ENCODE data around the gene TXLNG. TPM values are rescaled to one million over a fixed set of nuclear protein-coding genes. Genes with fewer than 3 reads are reported as not detected.

Gene TXLNG
- total RNA-seq, 1 experiment from 2014 or later: 10.2 TPM

DNA sequence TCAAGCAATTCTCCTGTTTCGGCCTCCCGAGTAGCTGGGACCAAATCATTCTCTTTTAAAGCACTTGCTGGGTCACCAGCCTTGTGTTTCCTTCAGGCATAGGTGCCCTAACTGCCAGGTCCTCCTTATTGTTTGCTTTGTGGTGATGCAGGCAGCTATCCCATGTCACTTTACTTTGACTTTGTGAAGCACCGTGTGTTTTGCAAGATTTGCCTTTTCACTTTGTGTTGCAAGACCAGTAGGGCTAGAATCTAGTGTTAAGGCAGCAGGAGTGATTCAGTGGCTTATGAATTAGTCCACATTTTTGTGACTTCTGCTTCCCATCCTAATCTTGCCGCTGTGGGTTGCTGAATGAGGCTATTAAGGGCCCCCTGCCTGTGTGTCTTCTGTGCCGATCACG lies 46.7 kb upstream of the TXLNG start:
- H3K27me3 ChIP-seq (ENCODE audit: control insufficient read depth, insufficient read depth, low read length): no peaks in the 10 kb centered on the region
- DNase-seq (ENCODE audit: low read depth, low spot score) (no peak), ATAC-seq (no peak)
- intact Hi-C loops (cut with micrococcal nuclease; ENCODE audit: unreplicated experiment): no loop called here
- no peak for TF ChIP-seq SIN3A (IDR thresholded peaks at IDR 0.05; ENCODE audit: borderline replicate concordance, insufficient read depth, low read depth, low read length)
- TF ChIP-seq, protein P1, sequence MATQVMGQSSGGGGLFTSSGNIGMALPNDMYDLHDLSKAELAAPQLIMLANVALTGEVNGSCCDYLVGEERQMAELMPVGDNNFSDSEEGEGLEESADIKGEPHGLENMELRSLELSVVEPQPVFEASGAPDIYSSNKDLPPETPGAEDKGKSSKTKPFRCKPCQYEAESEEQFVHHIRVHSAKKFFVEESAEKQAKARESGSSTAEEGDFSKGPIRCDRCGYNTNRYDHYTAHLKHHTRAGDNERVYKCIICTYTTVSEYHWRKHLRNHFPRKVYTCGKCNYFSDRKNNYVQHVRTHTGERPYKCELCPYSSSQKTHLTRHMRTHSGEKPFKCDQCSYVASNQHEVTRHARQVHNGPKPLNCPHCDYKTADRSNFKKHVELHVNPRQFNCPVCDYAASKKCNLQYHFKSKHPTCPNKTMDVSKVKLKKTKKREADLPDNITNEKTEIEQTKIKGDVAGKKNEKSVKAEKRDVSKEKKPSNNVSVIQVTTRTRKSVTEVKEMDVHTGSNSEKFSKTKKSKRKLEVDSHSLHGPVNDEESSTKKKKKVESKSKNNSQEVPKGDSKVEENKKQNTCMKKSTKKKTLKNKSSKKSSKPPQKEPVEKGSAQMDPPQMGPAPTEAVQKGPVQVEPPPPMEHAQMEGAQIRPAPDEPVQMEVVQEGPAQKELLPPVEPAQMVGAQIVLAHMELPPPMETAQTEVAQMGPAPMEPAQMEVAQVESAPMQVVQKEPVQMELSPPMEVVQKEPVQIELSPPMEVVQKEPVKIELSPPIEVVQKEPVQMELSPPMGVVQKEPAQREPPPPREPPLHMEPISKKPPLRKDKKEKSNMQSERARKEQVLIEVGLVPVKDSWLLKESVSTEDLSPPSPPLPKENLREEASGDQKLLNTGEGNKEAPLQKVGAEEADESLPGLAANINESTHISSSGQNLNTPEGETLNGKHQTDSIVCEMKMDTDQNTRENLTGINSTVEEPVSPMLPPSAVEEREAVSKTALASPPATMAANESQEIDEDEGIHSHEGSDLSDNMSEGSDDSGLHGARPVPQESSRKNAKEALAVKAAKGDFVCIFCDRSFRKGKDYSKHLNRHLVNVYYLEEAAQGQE (IDR thresholded peaks at IDR 0.05; ENCODE audit: insufficient read depth in 1 of 2, low read depth in 2 of 2, low read length in 1 of 2): no peak
- no peak for TF ChIP-seq TCF7L2 (IDR thresholded peaks at IDR 0.05; ENCODE audit: low read depth, low read length)
- TF ChIP-seq, protein P2, sequence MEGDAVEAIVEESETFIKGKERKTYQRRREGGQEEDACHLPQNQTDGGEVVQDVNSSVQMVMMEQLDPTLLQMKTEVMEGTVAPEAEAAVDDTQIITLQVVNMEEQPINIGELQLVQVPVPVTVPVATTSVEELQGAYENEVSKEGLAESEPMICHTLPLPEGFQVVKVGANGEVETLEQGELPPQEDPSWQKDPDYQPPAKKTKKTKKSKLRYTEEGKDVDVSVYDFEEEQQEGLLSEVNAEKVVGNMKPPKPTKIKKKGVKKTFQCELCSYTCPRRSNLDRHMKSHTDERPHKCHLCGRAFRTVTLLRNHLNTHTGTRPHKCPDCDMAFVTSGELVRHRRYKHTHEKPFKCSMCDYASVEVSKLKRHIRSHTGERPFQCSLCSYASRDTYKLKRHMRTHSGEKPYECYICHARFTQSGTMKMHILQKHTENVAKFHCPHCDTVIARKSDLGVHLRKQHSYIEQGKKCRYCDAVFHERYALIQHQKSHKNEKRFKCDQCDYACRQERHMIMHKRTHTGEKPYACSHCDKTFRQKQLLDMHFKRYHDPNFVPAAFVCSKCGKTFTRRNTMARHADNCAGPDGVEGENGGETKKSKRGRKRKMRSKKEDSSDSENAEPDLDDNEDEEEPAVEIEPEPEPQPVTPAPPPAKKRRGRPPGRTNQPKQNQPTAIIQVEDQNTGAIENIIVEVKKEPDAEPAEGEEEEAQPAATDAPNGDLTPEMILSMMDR (IDR thresholded peaks at IDR 0.05): no peak
- TF ChIP-seq POLR2AphosphoS5 (IDR thresholded peaks at IDR 0.05; ENCODE audit: low read depth, low read length): no peak
- H3K4me1 ChIP-seq (ENCODE audit: control insufficient read depth, insufficient read depth, low read length): no peaks in the 10 kb centered on the region
- in situ Hi-C loops (cut with HindIII; ENCODE audit: low pct_unique_long_range_greater_than_20kb, low sequenced_read_pairs): no loop called here
- POLR2A ChIA-PET: no interaction called here
- no peak overlapping the region for H3K4me3 ChIP-seq (ENCODE audit: low read depth in 2 of 2, low read length in 2 of 2)
- no peak overlapping the region for H3K27ac ChIP-seq (ENCODE audit: low read length)
- CTCF ChIA-PET: no interaction called here
- no TSS peak for BruUV-seq (replicated peaks)
- H3K9me3 ChIP-seq (ENCODE audit: control insufficient read depth, insufficient read depth, low read depth, low read length): no peaks in the 10 kb centered on the region
- no peaks in the 10 kb centered on the region; the same call in 1 of the 2 replicates for H3K36me3 ChIP-seq (ENCODE audit: control insufficient read depth, insufficient read depth, low read length)

DNA sequence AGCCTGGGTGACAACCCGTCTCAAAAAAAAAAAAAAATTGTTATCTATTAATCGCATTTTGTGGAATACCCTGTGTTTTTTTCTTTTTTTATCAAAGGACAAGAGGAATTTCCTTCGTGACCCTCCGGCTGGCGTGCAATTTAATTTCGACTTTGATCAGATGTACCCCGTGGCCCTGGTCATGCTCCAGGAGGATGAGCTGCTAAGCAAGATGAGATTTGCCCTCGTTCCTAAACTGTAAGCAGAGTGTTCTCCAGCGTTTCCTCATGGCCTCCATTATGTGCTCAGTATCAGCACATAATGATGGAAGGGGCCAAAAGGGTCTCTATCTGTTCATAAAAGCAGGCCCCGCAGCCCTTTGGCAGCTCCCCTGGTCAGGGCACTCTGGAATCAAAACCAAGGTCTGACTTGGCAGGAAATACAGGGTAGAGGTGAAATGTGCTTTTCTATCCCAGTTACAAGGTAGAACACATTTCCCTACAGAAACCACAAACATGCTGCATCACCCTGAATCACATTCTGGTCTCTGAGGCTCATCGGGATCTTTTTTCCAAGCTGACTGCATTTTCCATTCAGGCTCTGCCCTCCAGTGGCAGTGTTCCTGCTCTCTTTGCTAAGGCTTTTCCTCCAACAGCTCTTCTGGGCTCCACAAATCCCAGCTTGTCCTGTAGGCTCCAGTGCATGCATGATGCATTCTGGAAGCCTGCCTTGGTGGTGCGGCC lies 42.5 kb upstream of the TXLNG start:
- Histone ChIP-seq H3K27ac (ENCODE audit: low read length) (no peak overlapping the region), H3K36me3 (ENCODE audit: control insufficient read depth, insufficient read depth, low read length) (peaks cover 2% of the 10 kb centered on the region; the same call in 1 of the 2 replicates), H3K27me3 (ENCODE audit: control insufficient read depth, insufficient read depth, low read length) (no peaks in the 10 kb centered on the region), H3K9me3 (ENCODE audit: control insufficient read depth, insufficient read depth, low read depth, low read length) (no peaks in the 10 kb centered on the region), H3K4me3 (ENCODE audit: low read depth in 2 of 2, low read length in 2 of 2) (no peak overlapping the region), H3K4me1 (ENCODE audit: control insufficient read depth, insufficient read depth, low read length) (no peaks in the 10 kb centered on the region)
- BruUV-seq (replicated peaks): no TSS peak
- intact Hi-C loops (cut with micrococcal nuclease; ENCODE audit: unreplicated experiment) (no loop called here), in situ Hi-C loops (cut with HindIII; ENCODE audit: low pct_unique_long_range_greater_than_20kb, low sequenced_read_pairs) (no loop called here)
- ChIA-PET POLR2A (no interaction called here), CTCF (interaction anchor here (0.5 kb wide), 1 partner anchor 132 kb away, joined by 4 read pairs; no protein-coding TSS in a partner anchor)
- TF ChIP-seq POLR2AphosphoS5 (IDR thresholded peaks at IDR 0.05; ENCODE audit: low read depth, low read length): no peak
- no peak for TF ChIP-seq TCF7L2 (IDR thresholded peaks at IDR 0.05; ENCODE audit: low read depth, low read length)
- no peak for TF ChIP-seq SIN3A (IDR thresholded peaks at IDR 0.05; ENCODE audit: borderline replicate concordance, insufficient read depth, low read depth, low read length)
- TF ChIP-seq, protein P2 (IDR thresholded peaks at IDR 0.05): no peak
- TF ChIP-seq, protein P1 (IDR thresholded peaks at IDR 0.05; ENCODE audit: insufficient read depth in 1 of 2, low read depth in 2 of 2, low read length in 1 of 2): no peak
- ATAC-seq (no peak), DNase-seq (ENCODE audit: low read depth, low spot score) (no peak)

All from Panc1 (cell line).